Lung (tissue), 12 donors: ENCODE results near the gene SFMBT1. TPM values are rescaled to one million over a fixed set of nuclear protein-coding genes. Genes with fewer than 3 reads are reported as not detected.
A peak's percentile ranks its signal among the peaks of the same experiment; 100 is the strongest.

ENCODE experiments used
- ATAC-seq: fragments of 200-7000 bp; cut with Tn5 transposase; one replicate; pipeline ENCODE4 v1.9.1; 2020; ENCODE audit warnings: moderate number of reproducible peaks; ENCODE audit not compliant: insufficient read depth, low FRiP score
- DNase-seq, 3 donors: peaks; one replicate each; pipeline ENCODE4 v3.0.0-alpha.2; 2013 to 2017
- H3K27ac ChIP-seq, 2 donors: one replicate each; pipeline ENCODE4 v1.5.1; 2013; ENCODE audit warnings: mild to moderate bottlenecking in 2 of 2, moderate library complexity in 2 of 2, control low read depth in 1 of 2, inconsistent platforms in 1 of 2, low read depth in 1 of 2, low read length in 1 of 2
- H3K27me3 ChIP-seq, 3 donors: one replicate each; pipeline ENCODE4 v1.5.1; 2013; ENCODE audit warnings: low read length in 2 of 3; ENCODE audit not compliant: control insufficient read depth in 3 of 3, insufficient read depth in 3 of 3
- H3K36me3 ChIP-seq, 4 donors: one replicate each; pipeline ENCODE4 v1.5.1; 2013; ENCODE audit warnings: low read length in 4 of 4, mild to moderate bottlenecking in 1 of 4, moderate library complexity in 1 of 4; ENCODE audit not compliant: control insufficient read depth in 4 of 4, insufficient read depth in 4 of 4
- H3K4me1 ChIP-seq, 5 donors: one replicate each; pipeline ENCODE4 v1.5.1; 2013; ENCODE audit warnings: low read length in 5 of 5, mild to moderate bottlenecking in 2 of 5, moderate library complexity in 1 of 5; ENCODE audit not compliant: control insufficient read depth in 5 of 5, insufficient read depth in 5 of 5
- H3K4me3 ChIP-seq: one replicate; pipeline ENCODE4 v1.5.1; 2013; ENCODE audit warnings: mild to moderate bottlenecking, control low read depth, moderate library complexity
- H3K9ac ChIP-seq, 2 donors: one replicate each; pipeline ENCODE4 v1.5.1; 2013; ENCODE audit warnings: low read length in 2 of 2, control low read depth in 1 of 2; ENCODE audit not compliant: insufficient read depth in 1 of 2
- H3K9me3 ChIP-seq, 4 donors: one replicate each; pipeline ENCODE4 v1.5.1; 2013; ENCODE audit warnings: low read length in 3 of 4, mild to moderate bottlenecking in 1 of 4, moderate library complexity in 1 of 4; ENCODE audit not compliant: control insufficient read depth in 4 of 4, insufficient read depth in 3 of 4
- CTCF ChIP-seq: IDR thresholded peaks from 2 replicates; pipeline ENCODE4 v1.5.1; 2012; ENCODE audit warnings: mild to moderate bottlenecking; ENCODE audit errors: control extremely low read depth, extremely low read depth
- WGBS, 2 donors: extraction: QIAGEN DNeasy Blood & Tissue Kit; methylation state at CpG; one replicate each; pipeline ENCODE4 v1.1.7; 2013; 5-methylcytosine and 5-hydroxymethylcytosine counted together
- polyA plus RNA-seq, 2 donors: library from polyadenylated mRNA; stranded (reverse); fragments of 200-250 nt; gene quantifications; one replicate each; pipeline ENCODE4 v1.2.1, GENCODE V29; 2013
- total RNA-seq, 2 donors: library from RNA; depleted of rRNA in 1 of 2; stranded (reverse); fragments of >200 nt in 1 of 2; gene quantifications; one replicate each; pipeline ENCODE4 v1.2.1, GENCODE V29; 2014 to 2021
- donor health status: control.
- donor health status: control.
- donor health status: Bipolar disorder and iron deficiency.
- donor health status: healthy.
- donor health status: DM: yes; HTN: yes; CAD: no.

SFMBT1 gene
- total and polyA plus RNA-seq, 4 donors: 3.4 to 19.2 (median 9.7) TPM

- H3K9ac ChIP-seq: peak overlapping the region; percentile 21 to 73
- no peaks in the 10 kb centered on the region for H3K9me3 ChIP-seq
- DNase-seq (peak; percentile 61 to 81 (median 70)), ATAC-seq (peak; percentile 12)
- peak overlapping the region; percentile 91 to 97 for H3K27ac ChIP-seq
- H3K4me3 ChIP-seq: peak overlapping the region; percentile 68
- H3K36me3 ChIP-seq: no peaks in the 10 kb centered on the region
- H3K27me3 ChIP-seq: peaks cover 0 to 4% (median 0%) of the 10 kb centered on the region in 3 donors
- 0% methylated on average over 49 to 101 of the region's 101 CpGs for WGBS, 2 donors
- no peak for TF ChIP-seq CTCF
- peaks cover 0 to 10% (median 7%) of the 10 kb centered on the region in 5 donors for H3K4me1 ChIP-seq
Measured at GRCh38 chr3:53044711-53045517, 959 bp downstream of the SFMBT1 start.

DNA sequence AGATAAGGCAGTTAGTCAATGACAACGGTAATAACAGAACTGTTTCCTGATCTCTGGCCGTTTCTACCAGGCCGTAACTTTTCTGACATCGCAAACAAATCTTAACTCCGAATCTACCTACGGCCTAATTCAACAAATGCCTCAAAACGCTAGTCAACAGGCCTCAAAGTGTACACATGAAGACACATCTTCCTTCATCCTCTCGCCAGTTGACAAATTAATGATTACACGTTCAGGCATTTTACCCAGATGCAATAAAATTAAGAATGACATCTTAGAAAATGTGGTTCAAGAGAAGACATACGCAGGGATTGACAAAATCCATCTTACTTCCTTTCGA is 1.5 kb downstream of the SFMBT1 start:
- H3K4me1 ChIP-seq: peaks cover 0 to 10% (median 7%) of the 10 kb centered on the region in 5 donors

DNA sequence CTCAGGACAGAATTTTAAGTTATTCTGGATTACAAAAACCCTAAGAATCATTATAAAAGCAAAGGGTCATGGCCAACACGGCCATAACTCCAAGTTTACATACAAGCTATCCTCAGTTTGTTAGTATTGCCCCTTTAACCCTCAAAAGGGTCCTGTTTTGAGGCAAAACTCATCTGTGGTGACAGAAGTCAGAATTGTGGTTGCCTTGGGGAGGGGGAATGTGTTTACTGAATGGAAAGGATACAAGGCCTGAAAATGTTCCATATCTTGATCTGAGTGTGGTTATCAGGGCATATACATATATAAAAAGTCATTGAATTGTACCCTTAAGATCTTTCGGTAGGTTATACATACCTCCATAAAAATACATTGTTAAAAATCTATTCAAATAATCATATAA is 2.1 kb downstream of the SFMBT1 start:
- WGBS, 2 donors: 96 to 97% methylated on average over 2 of the region's 2 CpGs
- Histone ChIP-seq H3K4me1 (peaks cover 0 to 10% (median 7%) of the 10 kb centered on the region in 5 donors), H3K36me3 (no peaks in the 10 kb centered on the region)

More for the DNA sequence above, 1.5 kb downstream of the SFMBT1 start:
- TF ChIP-seq CTCF: no peak
- Histone ChIP-seq H3K4me3 (no peak overlapping the region), H3K36me3 (no peaks in the 10 kb centered on the region), H3K9me3 (no peaks in the 10 kb centered on the region), H3K27ac (peak overlapping the region in 1 of 2 donors; percentile 97), H3K27me3 (peaks cover 0 to 4% (median 0%) of the 10 kb centered on the region in 3 donors), H3K9ac (peak overlapping the region; percentile 21 to 73)
- no peak for DNase-seq
- ATAC-seq: no peak
- 44 to 46% methylated on average over 11 of the region's 11 CpGs for whole genome bisulfite sequencing, 2 donors

More for the DNA sequence above, 2.1 kb downstream of the SFMBT1 start:
- no peak for TF ChIP-seq CTCF
- H3K27me3 ChIP-seq: peaks cover 0 to 4% (median 0%) of the 10 kb centered on the region in 3 donors
- no peak for DNase-seq
- no peaks in the 10 kb centered on the region for H3K9me3 ChIP-seq
- no peak overlapping the region for H3K4me3 ChIP-seq
- no peak overlapping the region for H3K27ac ChIP-seq
- ATAC-seq: no peak
- H3K9ac ChIP-seq: no peak overlapping the region
